NCI-H146 treated with DMSO at 0.1 percent for 48 hours (cell line): ENCODE measurements around the gene C1QTNF6.

Experiments
- DNase-seq: peaks from one replicate; lab custom pipeline; 2025; ENCODE audit not compliant: unreplicated experiment; lab: John Stamatoyannopoulos, UW

Gene C1QTNF6

DNA sequence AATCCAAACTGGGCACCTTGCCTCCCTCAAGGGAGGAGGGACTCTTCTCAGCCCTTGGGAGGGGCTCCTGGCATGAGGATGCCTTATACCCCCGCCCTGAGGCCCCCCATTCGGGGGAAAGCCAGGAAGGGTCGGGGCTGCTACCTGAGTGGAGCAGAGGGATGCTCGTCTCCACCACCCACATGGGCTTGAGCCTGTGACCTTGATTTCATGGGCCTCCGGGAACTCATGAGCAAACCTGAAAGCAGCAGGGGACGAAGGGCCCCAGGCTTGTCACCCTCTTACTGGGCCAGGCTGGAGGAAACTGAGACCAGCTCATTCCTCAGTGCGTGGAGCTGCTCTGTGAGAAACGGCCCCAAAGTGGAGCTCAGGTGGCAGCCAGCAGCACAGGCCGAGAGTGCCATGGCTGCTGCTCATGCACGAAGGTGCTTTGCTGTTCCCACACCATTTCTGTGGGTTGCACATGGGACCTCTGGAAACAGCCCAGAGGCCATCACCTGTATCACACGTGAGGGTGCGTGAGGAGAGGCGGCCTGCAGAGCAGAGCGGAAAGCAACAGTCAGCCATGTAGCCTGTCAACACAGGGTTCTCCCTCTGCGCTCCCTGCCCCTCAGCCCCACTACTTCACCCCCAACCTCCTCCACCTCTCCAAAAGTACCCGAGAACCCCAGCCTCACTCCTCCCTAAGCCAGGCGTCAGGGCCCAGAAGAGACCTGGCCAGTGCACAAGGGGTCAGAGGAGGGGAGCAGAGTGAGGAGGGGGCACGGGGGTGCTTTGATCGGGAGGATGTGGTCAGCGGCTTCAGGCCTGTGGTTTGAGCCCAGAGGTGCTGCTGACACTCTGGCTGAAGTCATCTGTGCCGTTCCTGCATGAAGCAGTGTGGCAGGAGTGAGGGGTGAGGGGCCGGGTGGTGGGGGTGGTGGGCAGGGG, 24.2 kb downstream of the C1QTNF6 start:
- DNase-seq: no peak

DNA sequence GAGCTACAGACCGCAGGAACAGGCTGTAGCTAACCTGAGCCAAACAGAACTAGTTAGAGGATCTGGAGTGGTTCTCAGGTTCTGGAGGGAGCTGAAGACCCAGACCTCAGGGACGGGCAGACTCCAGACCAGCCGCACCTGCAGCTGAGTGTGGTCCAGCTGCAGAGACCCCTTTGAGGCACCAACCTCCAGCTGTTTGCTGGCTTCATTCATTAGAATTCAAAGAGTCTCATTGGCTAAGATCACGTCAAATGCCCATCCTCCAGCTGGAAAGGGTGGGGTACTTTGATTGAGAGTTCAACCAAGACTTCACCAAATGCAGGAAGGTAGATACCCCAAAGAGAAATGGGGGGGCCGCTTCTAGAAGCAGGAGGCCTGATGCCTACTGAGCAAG, 25.0 kb downstream of the C1QTNF6 start:
- no peak for DNase-seq

DNA sequence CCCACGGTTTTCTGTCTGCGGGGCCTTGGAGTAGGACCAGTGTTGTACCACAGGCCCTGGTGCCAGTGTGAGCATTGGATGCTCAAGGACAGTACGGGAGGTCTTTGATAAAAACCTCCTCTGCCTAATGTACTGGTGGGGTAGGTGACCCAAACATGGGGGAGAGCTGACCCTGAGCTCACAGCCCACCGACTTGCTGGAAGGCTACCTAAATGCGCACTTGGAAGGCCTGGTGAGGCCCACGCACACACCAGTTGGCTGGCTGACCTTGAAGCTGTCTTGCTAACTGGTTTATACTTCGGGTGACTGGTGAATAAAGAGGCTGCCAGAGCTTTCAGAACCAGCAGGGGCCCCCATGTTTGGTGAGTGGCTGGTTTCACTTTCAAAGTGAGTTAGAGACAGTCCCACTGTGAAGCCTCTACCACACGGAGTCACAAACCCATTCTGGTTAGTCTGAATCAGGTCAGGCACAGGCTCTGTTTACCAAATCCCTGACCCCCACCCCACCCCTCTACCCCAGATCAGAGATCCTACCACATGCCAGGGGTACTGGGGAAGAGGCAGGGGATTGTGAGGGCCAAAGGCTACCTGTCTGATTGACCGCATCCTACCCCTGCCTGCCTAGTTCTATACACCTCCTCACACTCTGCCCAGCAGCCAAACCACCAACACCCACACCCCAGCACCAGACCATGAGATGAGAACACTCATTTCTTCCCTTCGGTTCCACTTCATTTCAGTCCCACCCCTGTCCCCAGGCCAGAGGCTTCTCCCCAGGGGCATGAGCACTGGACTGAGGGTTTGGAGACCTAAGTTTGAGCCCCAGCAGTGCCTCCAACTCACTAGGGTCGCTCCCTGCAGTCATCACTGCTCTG, 25.6 kb downstream of the C1QTNF6 start:
- DNase-seq: no peak

DNA sequence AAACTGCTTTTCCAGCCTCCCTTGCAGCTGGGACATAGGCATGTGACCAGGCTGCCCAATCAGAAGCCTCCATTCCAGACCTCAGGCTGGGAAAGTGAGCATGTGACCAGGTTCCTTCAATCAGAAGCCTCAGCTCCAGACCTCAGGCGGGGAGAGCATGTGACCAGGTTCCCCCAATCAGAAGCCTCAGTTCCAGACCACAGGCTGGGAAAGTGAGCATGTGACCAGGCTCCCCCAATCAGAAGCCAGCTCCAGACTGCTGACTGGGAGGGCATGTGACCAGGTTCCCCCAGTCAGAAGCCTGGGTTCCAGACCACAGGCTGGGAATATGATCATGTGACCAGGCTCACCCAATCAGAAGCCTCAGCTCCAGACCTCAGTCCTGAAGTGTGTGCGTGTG, 26.6 kb downstream of the C1QTNF6 start:
- no peak for DNase-seq

DNA sequence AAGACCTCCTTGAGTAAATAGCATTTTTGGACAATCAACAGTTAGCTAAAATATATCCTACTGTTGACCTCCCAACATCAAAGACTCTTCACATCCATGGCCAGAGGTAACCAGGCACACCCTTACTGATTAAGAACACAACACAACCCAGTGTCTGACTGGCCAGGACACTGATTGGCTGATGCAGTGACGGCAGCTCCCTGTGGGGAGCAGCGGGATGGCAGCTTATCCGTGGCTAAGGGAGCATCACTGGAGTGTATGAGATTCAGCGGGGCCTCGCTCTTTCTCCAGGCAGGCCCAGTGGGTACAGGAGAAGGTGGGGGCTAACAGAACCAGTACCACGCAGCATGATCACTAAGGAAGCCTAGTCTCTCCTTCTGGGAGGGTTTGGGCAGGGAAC, 28.0 kb downstream of the C1QTNF6 start:
- no peak for DNase-seq

DNA sequence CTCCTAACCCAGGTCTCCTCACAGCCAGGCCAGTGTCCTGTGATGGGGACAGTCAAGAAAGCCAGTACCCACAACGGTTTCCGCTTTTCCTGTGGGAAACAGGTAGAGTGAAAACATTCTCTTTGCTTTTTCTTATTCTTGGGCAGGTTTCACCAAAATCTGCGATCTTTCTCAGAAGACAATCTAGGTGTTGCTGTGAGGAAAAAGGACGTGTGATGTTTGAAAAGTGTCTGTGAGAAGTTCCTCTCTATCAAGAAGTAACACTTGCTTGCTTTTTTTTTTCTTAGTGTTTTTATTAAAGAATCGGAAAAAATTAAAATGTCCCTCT, 29.1 kb downstream of the C1QTNF6 start:
- DNase-seq: no peak

DNA sequence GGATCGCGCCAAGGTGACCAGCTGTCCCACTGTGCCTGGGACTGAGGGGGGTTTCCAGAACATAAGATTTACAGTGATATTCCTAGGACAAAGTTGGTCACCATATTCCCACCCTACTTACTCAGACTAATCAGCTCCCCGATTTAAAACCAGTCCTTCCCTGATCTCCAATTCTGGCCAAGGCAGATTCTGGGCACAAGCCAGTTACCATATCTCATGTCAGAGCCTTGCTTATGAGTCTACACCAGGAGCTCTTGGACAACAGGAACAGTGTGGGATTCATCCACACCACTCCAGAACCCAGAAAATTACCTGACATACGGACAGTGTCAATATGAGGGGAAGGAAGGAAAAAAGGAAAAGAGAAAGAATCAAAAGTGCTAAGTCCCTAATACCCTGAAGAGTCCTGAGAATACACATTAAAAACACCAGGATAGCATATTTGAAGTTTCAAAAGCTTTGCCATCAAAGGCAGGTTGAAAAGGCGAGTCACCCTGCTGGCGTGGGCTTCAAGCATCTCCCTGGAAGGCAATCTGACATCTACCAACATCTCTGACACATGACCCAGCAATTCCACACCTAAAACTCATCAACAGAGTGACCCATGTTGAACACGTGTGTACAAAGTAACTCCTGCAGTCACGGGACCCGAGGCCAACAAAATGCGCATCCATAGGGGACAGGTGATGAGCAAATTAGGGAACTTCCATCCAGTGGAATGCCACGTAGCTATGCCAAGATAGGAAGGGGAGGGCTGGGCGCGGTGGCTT, 30.3 kb downstream of the C1QTNF6 start:
- DNase-seq: no peak

DNA sequence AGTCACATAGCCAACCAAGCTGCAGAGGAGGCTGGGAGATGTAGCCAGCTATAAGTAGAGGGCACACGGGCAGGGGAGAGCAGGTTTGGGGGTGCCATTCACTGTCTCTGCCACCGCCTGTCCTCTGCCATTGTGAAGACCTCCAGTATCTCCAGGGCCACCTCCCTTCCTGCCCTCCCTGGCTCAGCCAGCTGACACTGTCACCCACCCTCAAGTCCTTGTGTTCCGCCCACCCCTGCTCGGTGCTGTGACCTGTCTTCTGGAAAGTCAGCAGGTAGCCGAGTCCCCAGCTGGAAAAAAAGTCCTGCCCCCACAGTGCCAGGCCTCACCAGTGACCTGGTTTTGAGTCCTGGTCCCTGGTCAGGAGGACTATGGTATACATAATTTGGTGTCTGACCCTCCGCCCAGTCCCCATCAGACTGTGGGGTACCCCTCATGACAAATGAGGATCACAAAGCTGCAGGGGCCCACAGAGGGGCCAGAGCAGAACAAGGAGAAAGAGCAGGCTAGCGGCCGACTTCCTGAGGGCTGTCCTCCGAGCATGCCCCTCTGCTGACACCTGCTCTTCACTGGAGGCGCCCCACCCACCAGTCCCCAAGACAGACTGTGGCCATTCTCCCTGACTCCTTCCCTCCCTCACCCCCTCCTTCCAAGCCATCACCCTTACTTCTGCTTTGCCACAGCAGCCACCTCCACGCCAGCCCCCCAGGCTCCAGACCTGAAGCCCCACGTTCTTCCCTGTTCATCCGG, 31.2 kb downstream of the C1QTNF6 start:
- DNase-seq: no peak

DNA sequence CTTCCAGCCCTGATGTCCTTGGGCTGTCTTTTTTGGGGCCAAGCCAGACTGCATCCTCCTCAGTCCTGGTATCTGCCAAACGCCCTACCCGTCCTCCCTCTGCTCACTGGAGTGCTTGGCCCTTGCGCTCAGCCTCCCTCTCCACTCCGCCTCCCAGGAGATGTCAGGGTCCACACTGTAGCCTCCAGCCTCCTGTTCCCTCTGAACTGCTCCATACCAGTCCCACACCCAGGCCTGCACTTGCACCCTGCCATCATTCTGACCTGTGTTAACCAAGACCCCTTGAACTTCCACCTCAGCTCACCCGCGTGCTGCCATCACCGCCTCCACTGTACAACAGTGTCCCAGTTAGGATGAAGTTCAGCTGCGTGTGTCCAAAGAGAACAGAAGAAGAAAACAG, 32.1 kb downstream of the C1QTNF6 start:
- no peak for DNase-seq

DNA sequence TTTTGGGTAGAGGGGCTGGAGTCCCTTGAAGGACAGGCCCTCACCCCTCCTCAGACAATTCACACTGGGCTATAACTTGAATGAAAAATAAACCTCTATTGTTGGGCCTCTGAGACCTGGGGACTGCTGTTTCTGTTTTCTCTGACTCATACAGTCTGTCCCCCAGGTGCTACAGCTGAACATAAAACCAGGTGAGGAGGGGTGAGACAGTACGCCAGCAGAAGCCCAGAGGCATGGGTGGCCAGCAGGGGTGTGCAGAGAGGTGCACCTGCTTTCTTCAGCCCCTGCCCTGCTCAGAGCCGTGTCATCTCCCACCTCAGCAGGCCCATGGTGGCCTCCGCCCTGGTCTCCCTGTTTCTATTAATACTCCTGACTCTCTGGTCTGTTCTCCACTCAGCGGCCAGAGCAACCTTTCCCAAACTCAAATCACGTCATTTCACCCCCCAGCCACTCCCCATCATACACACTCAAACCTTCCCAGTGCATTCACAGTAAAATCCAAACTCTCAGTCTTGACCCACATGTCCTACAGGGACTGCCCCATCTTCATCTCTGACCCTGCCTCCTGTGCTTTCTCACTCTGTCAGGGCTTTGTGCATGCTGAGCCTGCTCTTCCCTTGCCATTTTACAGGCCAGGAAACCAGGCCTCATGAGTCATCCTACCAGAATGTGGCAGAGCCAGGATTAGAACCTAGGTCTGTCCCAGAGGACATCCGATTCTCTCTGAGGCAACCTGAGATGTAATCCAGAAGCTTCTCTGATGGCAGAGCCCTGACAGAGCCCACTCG, 32.9 kb downstream of the C1QTNF6 start:
- DNase-seq: no peak

DNA sequence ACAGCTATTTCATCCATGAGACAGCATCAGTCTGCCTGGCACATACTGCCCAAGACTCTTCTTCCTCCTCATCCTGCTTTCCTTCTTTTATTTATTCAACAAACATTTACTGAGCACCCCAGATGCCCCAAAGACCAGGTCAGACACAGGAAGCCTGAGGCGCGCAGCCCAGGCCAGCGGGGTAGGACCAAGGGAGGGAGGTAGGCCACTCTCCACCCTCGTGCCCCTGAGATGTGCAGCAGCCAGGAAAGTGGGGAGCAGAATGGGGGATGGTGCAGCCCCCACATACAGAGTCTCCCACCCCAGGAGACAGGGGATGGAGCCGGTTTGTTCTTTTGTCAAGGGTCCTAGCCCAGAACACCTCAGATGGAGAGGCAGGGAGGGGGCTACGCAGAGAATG, 34.1 kb downstream of the C1QTNF6 start:
- no peak for DNase-seq

DNA sequence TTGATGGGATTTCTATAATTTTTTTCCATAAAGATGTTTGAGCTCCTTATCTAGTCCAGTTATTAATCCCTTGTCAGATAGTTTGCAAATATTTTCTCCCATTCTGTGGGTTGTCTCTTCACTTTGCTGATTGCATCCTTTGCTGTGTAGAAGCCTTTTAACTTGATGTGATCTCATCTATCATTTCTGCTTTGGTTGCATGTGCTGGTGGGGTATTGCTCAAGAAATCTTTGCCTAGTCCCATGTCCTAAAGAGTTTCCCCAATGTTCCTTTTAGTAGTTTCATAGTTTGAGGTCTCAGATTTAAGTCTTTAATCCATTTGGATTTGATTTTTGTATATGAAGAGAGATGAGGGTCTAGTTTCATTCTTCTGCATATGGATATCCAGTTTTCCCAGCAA, 36.6 kb downstream of the C1QTNF6 start:
- DNase-seq: no peak

DNA sequence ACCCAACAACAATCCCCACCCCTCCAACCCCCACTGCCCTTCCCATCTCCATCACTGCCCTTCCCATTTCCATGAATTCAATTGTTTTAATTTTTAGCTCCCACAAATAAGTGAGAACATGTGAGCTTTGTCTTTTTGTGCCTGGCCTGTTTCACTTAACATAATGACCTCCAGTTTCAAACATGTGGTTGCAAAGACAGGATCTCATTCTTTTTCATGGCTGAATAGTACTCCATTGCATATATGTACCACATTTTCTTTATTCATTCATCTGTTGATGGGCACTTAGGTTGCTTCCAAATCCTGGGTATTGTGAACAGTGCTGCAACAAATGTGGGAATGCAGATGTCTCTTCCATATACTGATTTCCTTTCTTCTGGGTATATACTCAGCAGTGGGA, 37.3 kb downstream of the C1QTNF6 start:
- DNase-seq: no peak

DNA sequence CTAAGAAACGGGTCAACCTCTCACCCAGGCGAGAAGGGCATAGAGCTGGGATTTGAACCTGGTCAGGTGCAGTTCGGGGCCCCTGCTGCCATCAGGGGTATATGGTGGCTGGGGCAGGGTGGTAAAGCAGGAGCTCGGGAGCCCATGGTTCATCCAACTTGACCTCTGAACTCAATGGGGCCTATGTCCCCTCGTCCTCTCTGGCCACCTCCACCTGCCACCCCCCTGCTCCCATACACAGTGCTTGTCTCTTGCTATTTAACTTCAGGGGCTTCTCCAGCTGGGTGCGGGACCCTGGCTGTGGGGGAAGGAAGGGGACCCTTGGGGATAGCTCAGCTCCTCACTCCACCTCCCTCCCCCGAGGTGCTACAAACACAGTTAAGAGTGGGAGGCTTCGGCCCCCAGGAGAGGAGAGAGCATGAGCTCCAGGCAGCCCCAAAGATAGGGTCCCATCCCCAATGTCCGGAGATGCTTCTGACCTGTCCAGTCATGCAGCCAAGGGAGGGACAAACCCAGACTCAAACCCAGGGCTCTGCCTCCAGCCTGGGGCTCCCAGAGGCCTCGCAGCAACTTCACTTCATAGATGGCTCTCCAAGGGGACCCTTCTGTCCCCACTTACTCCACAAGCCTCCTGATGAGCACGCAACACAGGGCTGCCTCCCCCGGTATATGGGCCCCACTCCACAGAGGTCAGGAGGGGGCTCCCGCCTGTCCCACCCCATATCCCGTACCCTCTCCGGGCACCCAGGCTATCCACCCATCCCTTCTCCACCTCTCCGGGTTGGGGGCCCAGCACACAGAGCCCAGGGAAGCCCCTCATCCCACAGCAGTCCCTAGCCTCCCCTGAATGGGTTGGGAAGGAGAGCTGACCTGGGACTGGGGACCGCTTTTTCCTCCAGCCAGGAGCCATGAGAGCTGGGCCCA, 39.0 kb downstream of the C1QTNF6 start:
- DNase-seq: no peak

DNA sequence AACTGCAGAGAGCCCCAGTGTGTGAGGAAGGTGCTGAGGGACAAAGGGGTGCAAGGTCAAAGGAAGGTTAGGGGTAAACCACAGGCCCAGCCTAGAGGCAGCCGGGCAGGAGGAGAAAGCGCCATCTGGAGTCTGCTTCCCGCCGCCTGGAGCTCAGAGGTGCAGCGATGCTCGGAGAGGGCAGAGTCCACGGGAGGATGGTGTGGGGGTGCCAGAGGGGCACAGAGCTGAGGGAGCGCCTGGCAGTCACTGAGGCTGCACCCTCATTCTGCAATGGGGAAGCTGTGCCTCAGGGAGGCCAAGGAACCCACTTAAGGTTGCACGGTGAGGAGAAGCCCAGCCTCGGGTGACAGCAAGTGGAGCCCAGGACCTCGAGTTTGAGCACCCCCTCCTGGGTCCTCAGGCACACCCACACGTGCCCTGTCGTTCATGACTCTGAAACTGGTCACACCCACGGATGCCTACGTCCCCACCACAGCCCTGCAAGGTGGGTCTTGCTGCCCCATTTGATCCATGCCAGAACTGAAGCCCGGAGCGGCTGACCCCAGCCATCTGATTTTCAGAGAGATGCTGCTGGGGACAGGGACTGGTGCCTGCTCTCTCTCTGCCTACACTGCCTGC, 39.9 kb downstream of the C1QTNF6 start:
- no peak for DNase-seq

DNA sequence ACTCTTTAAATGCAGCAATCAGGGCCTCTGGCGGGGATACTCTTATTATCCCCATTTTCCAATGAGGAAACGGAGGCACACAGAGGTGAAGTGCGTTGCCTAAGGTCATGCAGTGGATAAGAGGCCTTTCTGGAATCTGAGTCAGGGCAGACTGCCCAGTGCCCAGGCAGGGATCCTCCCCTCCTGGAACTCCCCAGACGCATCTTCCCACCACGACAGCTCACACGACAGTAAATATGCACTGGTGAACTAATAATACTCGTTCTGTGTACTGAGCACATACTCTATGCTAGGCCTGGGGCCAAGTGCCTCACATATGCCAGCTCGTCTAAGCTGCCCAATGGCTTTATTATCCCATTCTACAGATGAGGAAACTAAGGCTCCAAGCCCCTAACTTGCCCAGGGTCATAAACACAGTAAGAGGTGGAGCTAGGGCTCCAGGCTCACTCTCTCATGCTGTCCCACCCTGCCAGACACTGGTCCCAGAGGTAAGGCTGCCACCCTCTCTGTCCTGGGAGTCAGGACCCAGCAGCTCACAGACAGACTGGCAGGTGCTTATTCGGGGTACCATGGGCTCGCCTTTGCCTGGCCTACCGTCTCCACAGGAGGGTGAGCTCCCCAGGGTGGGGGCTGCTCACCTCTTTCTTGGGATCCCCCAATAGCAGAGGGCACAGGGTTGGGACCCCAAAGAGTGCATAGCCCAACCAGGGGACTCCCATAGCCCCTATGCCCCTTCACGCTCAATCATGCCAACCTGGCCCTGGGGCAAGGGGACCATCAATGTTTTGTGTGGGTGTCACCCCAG, 40.7 kb downstream of the C1QTNF6 start:
- DNase-seq: no peak

DNA sequence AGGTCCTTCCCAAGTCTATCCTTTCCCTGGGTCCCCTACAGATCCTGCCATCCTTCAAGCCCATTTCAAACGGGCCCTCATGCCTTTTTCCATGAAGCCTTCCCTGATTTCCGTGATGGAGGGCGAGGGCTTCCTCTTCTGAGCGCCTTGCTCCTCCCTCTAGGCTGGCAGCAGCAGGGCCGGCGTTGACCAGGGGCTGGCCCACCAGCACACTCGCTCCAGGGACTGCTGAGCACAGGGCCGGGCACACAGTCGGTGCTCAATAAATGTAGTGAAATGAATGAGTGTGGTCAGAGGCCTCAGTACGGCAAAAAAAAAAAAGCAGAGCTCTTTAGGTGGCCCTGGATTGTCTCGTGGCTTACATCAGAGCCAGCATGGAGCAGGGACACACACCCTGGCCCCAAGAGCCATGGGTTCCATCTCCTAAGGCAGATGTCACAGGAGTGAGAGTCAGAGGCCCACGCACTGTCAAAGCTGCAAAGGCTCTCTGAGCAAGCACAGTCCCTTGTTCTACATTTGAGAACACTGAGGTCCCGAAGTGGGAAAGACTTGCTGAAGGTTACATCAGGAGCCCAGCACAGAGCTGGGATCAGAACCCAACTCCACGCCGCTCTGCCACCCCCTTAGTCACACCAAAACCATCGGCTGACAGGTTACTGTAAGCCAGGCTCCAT, 41.4 kb downstream of the C1QTNF6 start:
- no peak for DNase-seq
